ENCODE results near the gene PUDP. TPM values are rescaled to one million over a fixed set of nuclear protein-coding genes. Genes with fewer than 3 reads are reported as not detected.

Gene PUDP
- total RNA-seq, 1 donor from 2014 or later = 13.3 TPM

DNA sequence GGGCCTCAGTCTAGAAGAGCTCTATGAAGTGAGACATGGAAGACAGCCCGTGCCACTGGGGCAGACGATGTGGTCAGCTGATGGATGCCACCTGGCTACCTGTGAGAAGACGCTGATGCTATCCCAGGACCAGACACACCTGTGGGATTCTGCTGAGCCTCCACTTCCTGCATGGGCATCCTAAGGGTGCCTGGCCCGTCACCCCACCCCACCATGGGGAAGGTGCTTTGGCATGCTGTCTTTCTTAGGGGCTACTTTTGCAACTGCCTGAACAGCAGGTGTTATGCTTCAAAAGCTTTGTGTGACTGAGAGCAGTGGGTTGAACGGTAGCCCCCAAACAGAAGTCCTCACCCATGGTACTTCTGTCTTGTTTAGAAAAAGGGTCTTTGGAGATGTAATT lies 65.4 kb downstream of the PUDP start:
- TF ChIP-seq, protein P1, sequence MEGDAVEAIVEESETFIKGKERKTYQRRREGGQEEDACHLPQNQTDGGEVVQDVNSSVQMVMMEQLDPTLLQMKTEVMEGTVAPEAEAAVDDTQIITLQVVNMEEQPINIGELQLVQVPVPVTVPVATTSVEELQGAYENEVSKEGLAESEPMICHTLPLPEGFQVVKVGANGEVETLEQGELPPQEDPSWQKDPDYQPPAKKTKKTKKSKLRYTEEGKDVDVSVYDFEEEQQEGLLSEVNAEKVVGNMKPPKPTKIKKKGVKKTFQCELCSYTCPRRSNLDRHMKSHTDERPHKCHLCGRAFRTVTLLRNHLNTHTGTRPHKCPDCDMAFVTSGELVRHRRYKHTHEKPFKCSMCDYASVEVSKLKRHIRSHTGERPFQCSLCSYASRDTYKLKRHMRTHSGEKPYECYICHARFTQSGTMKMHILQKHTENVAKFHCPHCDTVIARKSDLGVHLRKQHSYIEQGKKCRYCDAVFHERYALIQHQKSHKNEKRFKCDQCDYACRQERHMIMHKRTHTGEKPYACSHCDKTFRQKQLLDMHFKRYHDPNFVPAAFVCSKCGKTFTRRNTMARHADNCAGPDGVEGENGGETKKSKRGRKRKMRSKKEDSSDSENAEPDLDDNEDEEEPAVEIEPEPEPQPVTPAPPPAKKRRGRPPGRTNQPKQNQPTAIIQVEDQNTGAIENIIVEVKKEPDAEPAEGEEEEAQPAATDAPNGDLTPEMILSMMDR (conservative IDR thresholded peaks at IDR 0.05; ENCODE audit: low read depth, low read length) = no peak
- no peak for DNase-seq (ENCODE audit: low read depth)
- no peak overlapping the region for H3K4me3 ChIP-seq (ENCODE audit: low read depth, low read length)

GRCh38 chrX:7077241-7078230 lies 70.4 kb downstream of the PUDP start:
- no peak overlapping the region for H3K4me3 ChIP-seq (ENCODE audit: low read depth, low read length)
- DNase-seq (ENCODE audit: low read depth) = no peak
- TF ChIP-seq, protein P1 (conservative IDR thresholded peaks at IDR 0.05; ENCODE audit: low read depth, low read length) = no peak

- DNase-seq (ENCODE audit: low read depth) = no peak
- TF ChIP-seq, protein P1 (conservative IDR thresholded peaks at IDR 0.05; ENCODE audit: low read depth, low read length) = no peak
Measured at GRCh38 chrX:7076245-7076661, 71.7 kb downstream of the PUDP start.

DNA sequence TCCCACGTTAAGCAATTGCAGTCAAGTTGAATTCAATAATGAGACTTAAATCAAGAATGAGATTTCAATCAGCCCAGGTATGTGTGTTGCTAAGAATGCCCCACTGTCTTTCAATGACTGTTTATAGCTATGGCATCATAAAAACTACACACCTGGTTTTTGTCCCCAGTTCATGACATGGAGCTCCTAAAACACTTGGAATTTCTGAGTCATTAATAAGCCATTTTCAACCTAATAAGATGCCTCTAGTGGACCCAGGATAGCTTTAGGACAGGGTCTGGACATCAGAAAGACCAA lies 73.1 kb downstream of the PUDP start:
- H3K4me3 ChIP-seq (ENCODE audit: low read depth, low read length) = no peak overlapping the region
- TF ChIP-seq, protein P1 (conservative IDR thresholded peaks at IDR 0.05; ENCODE audit: low read depth, low read length) = no peak
- DNase-seq (ENCODE audit: low read depth) = no peak

More at GRCh38 chrX:7076245-7076661, 71.7 kb downstream of the PUDP start:
- H3K4me3 ChIP-seq (ENCODE audit: low read depth, low read length) = no peak overlapping the region

DNA sequence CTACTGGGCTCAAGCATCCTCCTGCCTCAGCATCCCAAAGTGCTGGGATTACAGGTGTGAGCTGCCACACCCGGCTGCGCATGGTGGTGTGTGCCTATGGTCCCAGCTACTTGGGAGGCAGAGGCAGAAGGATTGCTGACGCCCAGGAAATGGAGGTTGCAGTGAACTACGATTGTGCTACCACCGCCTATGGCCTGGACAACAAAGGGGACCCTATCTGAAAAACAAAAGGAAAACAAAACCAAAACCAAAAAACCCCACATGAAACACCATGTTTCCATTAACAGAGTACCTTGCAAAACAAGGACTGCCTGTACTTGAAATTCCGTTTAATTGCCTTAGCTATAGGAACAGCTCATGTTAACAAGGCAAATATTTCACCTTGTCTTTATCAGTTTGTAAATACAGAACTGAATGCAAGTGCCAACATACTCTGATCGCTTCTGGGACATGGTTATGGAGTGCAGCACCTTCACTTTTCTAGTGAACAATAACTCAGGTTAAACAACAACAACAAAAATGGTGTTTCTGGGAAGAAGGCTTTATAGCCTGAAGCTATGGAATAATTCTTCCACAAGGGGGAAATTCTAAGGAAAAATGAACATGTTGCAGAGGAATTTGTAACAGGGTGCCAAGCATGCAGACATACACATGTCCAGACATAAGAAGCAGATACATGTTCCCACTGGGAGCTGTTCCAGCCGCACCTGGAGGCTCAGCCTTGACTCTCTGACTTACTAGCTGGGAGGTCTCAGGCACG lies 73.6 kb downstream of the PUDP start:
- TF ChIP-seq, protein P1 (conservative IDR thresholded peaks at IDR 0.05; ENCODE audit: low read depth, low read length) = no peak
- no peak overlapping the region for H3K4me3 ChIP-seq (ENCODE audit: low read depth, low read length)
- no peak for DNase-seq (ENCODE audit: low read depth)

DNA sequence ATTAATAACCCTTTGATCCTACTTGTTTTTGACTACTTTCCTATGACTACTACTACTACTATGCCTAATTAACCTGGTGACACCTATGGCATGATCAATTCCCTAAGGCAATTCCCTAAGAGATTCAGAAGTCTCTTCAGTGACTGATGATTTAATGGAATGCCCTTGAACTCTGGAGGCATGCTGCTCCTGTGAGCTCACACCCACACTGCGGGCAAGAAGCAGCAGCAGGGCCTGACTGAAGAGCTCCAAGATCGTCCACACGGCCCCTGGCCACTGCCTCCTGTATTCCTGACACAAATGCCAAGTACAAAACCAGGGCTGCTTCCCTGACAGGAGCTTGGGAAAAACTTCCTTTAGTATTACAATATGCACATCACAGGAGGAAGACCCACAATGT lies 74.6 kb downstream of the PUDP start:
- no peak overlapping the region for H3K4me3 ChIP-seq (ENCODE audit: low read depth, low read length)
- no peak for DNase-seq (ENCODE audit: low read depth)
- TF ChIP-seq, protein P1 (conservative IDR thresholded peaks at IDR 0.05; ENCODE audit: low read depth, low read length) = no peak

Measured in epithelial cell of proximal tubule (primary cell).